HCT116 (cell line): Measurements from ENCODE around the gene TRIM24. TPM values are rescaled to one million over a fixed set of nuclear protein-coding genes. Genes with fewer than 3 reads are reported as not detected.

ENCODE experiments used
- ATAC-seq: fragments of 200-7000 bp; cut with Tn5 transposase; 2 replicates; pipeline ENCODE4 v1.9.1; 2020; ENCODE audit warnings: mild to moderate bottlenecking, moderate library complexity
- BruUV-seq: library from RNA; stranded (reverse); fragments of 400-500 nt; replicated peaks from 2 replicates; lab custom pipeline; 2021; lab: Mats Ljungman, UMichigan
- CTCF ChIA-PET: fragments of 300-600 bp; sonication (Branson Sonifier 250); formaldehyde crosslinking; loops from one replicate; lab custom pipeline; 2021; ENCODE audit warnings: antibody characterized with exemption; lab: Charles Lee
- POLR2A ChIA-PET: fragments of 300-600, 350-600 bp; sonication (Branson Sonifier 250); formaldehyde crosslinking; loops from one replicate; lab custom pipeline; 2021; ENCODE audit warnings: antibody characterized with exemption; lab: Charles Lee
- RAD21 ChIA-PET, 2 experiments: fragments of 300-600 bp; sonication (Branson Sonifier 250); formaldehyde crosslinking; loops; one replicate each; lab custom pipeline; 2023; ENCODE audit warnings: low total read pairs in 2 of 2; ENCODE audit not compliant: uncharacterized antibody in 2 of 2, unreplicated experiment in 2 of 2, low non-redundant PET in 1 of 2; lab: Charles Lee
- DNase-seq: peaks from one replicate; pipeline ENCODE4 v3.0.0-alpha.2; 2010; ENCODE audit warnings: low read depth, low spot score
- H2AFZ ChIP-seq: fragments of 200-600 bp; shearing (Covaris generic), sonication (generic); 2 replicates; pipeline ENCODE4 v1.6.1; 2017; ENCODE audit warnings: low read depth, mixed run types, mixed read lengths, antibody characterized with exemption, low read length; ENCODE audit not compliant: poor library complexity, severe bottlenecking
- H3K27ac ChIP-seq: 2 replicates; pipeline ENCODE4 v1.5.1; 2012; ENCODE audit warnings: low read depth, low read length
- H3K27me3 ChIP-seq: fragments of 200-600 bp; sonication (generic); 2 replicates; pipeline ENCODE4 v1.6.1; 2016; ENCODE audit warnings: mixed run types, low read length, mixed read lengths; ENCODE audit not compliant: insufficient read depth
- H3K36me3 ChIP-seq, 2 experiments: fragments of 200-500 bp in 1 of 2; fragments of 200-600 bp in 1 of 2; sonication (Bioruptor generic) in 1 of 2; sonication (generic) in 1 of 2; 2 replicates each; pipeline versions ENCODE4 v1.5.1 to v1.6.1; 2014 to 2016; ENCODE audit warnings: low read length in 2 of 2, inconsistent platforms in 1 of 2, mixed read lengths in 1 of 2, mixed run types in 1 of 2; ENCODE audit not compliant: insufficient read depth in 2 of 2, control insufficient read depth in 1 of 2
- H3K4me1 ChIP-seq, 2 experiments: fragments of 200-600 bp in 1 of 2; sonication (generic) in 1 of 2; 2 replicates each; pipeline versions ENCODE4 v1.5.1 to v1.6.1; 2012 to 2017; ENCODE audit warnings: low read length in 2 of 2, inconsistent platforms in 1 of 2, mild to moderate bottlenecking in 1 of 2, mixed read lengths in 1 of 2, mixed run types in 1 of 2, moderate library complexity in 1 of 2; ENCODE audit not compliant: insufficient read depth in 2 of 2, control insufficient read depth in 1 of 2
- H3K4me2 ChIP-seq: fragments of 200-600 bp; sonication (generic); 2 replicates; pipeline ENCODE4 v1.6.1; 2017; ENCODE audit warnings: mixed run types, low read length, mixed read lengths
- H3K4me3 ChIP-seq, 2 experiments: fragments of 200-600 bp in 1 of 2; sonication (generic) in 1 of 2; replicated peaks in 1 of 2; 2 replicates each; pipeline ENCODE4 v1.5.1; 2011 to 2016; ENCODE audit warnings: low read length in 2 of 2, control low read depth in 1 of 2, low read depth in 1 of 2, mild to moderate bottlenecking in 1 of 2, mixed read lengths in 1 of 2, mixed run types in 1 of 2
- H3K79me2 ChIP-seq: fragments of 200-600 bp; sonication (generic); 2 replicates; pipeline ENCODE4 v1.6.1; 2017; ENCODE audit warnings: mild to moderate bottlenecking, mixed run types, low read length, moderate library complexity, mixed read lengths; ENCODE audit not compliant: insufficient read depth
- H3K9ac ChIP-seq: fragments of 200-600 bp; sonication (generic); 2 replicates; pipeline ENCODE4 v1.6.1; 2016; ENCODE audit warnings: low read length, mixed read lengths
- H3K9me2 ChIP-seq: fragments of 200-600 bp; sonication (generic), shearing (Covaris generic); 2 replicates; pipeline ENCODE4 v1.6.1; 2017; ENCODE audit warnings: mixed run types, mild to moderate bottlenecking, moderate library complexity; ENCODE audit not compliant: insufficient read depth
- H3K9me3 ChIP-seq, 2 experiments: fragments of 200-500 bp in 1 of 2; fragments of 200-600 bp in 1 of 2; sonication (Bioruptor generic) in 1 of 2; sonication (generic) in 1 of 2; 2 replicates each; pipeline ENCODE4 v1.6.1; 2014 to 2017; ENCODE audit warnings: low read length in 2 of 2, mixed read lengths in 2 of 2, inconsistent platforms in 1 of 2, low read depth in 1 of 2, mild to moderate bottlenecking in 1 of 2, mixed run types in 1 of 2, moderate library complexity in 1 of 2; ENCODE audit not compliant: control insufficient read depth in 1 of 2, insufficient read depth in 1 of 2
- H4K20me1 ChIP-seq: fragments of 200-600 bp; sonication (generic), shearing (Covaris generic); 2 replicates; pipeline ENCODE4 v1.6.1; 2017; ENCODE audit warnings: mixed run types, mild to moderate bottlenecking, moderate library complexity; ENCODE audit not compliant: insufficient read depth
- CTCF ChIP-seq, 3 experiments: fragments of 200-600 bp in 1 of 3; sonication (generic) in 1 of 3; IDR thresholded peaks in 2 of 3; conservative IDR thresholded peaks in 1 of 3; 2 replicates each; pipeline ENCODE4 v1.5.1; 2012 to 2017; ENCODE audit warnings: low read depth in 2 of 3, low read length in 2 of 3, antibody characterized with exemption in 1 of 3, borderline replicate concordance in 1 of 3, control low read depth in 1 of 3, mild to moderate bottlenecking in 1 of 3, mixed read lengths in 1 of 3, mixed run types in 1 of 3, moderate library complexity in 1 of 3; ENCODE audit not compliant: insufficient read depth in 1 of 3
- ELF1 ChIP-seq: IDR thresholded peaks from 2 replicates; pipeline ENCODE4 v1.6.1; 2012; ENCODE audit warnings: low read depth, borderline replicate concordance
- FOSL1 ChIP-seq: IDR thresholded peaks from 2 replicates; pipeline ENCODE4 v1.6.1; 2012; ENCODE audit warnings: low read depth
- JUND ChIP-seq: IDR thresholded peaks from 2 replicates; pipeline ENCODE4 v1.6.1; 2012
- MAX ChIP-seq: IDR thresholded peaks from 2 replicates; pipeline ENCODE4 v1.6.1; 2012
- REST ChIP-seq: IDR thresholded peaks from 2 replicates; pipeline ENCODE4 v1.6.1; 2012; ENCODE audit warnings: low read depth
- SIN3A ChIP-seq: IDR thresholded peaks from 2 replicates; pipeline ENCODE4 v1.6.1; 2012; ENCODE audit warnings: low read depth
- SP1 ChIP-seq: IDR thresholded peaks from 2 replicates; pipeline ENCODE4 v1.6.1; 2012; ENCODE audit warnings: low read depth
- SRF ChIP-seq: IDR thresholded peaks from 2 replicates; pipeline ENCODE4 v1.6.1; 2012; ENCODE audit warnings: low read depth
- TCF7L2 ChIP-seq: IDR thresholded peaks from 2 replicates; pipeline ENCODE4 v1.7.0; 2011; ENCODE audit warnings: borderline replicate concordance, inconsistent platforms; ENCODE audit not compliant: insufficient read depth, insufficient read length; ENCODE audit errors: extremely low read depth
- ZBTB33 ChIP-seq: IDR thresholded peaks from 2 replicates; pipeline ENCODE4 v1.6.1; 2011; ENCODE audit warnings: mild to moderate bottlenecking, low read length, moderate library complexity; ENCODE audit not compliant: insufficient replicate concordance; ENCODE audit errors: extremely low read depth
- intact Hi-C: fragments of 100-400 bp; cut with micrococcal nuclease; formaldehyde crosslinking; loops from 2 replicates; pipeline ENCODE4 v1.10.0; 2022
- total RNA-seq: library from RNA; stranded (reverse); gene quantifications from one replicate; pipeline ENCODE4 v1.2.1, GENCODE V29; 2021; ENCODE audit not compliant: unreplicated experiment

The TRIM24 gene
- total RNA-seq, 1 experiment from 2014 or later: 12.8 TPM

GRCh38 chr7:138587485-138587884 lies 127.4 kb downstream of the TRIM24 start:
- Histone ChIP-seq H3K27ac (no peak overlapping the region), H3K4me2 (no peak overlapping the region), H3K9me2 (no peaks in the 10 kb centered on the region), H3K9me3 (no peaks in the 10 kb centered on the region), H3K27me3 (no peaks in the 10 kb centered on the region), H3K4me1 (no peaks in the 10 kb centered on the region), H4K20me1 (no peaks in the 10 kb centered on the region), H3K36me3 (no peaks in the 10 kb centered on the region), H3K9ac (no peak overlapping the region), H3K4me3 (no peak overlapping the region), H2AFZ (no peak overlapping the region), H3K79me2 (no peaks in the 10 kb centered on the region)
- TF ChIP-seq REST: no peak
- TF ChIP-seq ZBTB33: no peak
- no peak for TF ChIP-seq SP1
- TF ChIP-seq CTCF (IDR thresholded peaks at IDR 0.05 in 2 of 3, conservative IDR thresholded peaks at IDR 0.05 in 1 of 3; ENCODE audit: borderline replicate concordance in 1 of 3, insufficient read depth in 1 of 3, low read depth in 2 of 3, low read length in 2 of 3): no peak
- no peak for TF ChIP-seq SIN3A
- no peak for TF ChIP-seq MAX
- no peak for TF ChIP-seq SRF
- TF ChIP-seq FOSL1: no peak
- no peak for TF ChIP-seq TCF7L2
- no peak for TF ChIP-seq JUND
- no peak for TF ChIP-seq ELF1
- ChIA-PET CTCF (no interaction called here), POLR2A (no interaction called here), RAD21 (no interaction called here)
- intact Hi-C loops: no loop called here
- BruUV-seq: no TSS peak
- ATAC-seq (no peak), DNase-seq (no peak)
